DMS 273 (cell line): Measurements from ENCODE around the gene APOD.

Experiments used
- DNase-seq: peaks from one replicate; lab custom pipeline; 2025; ENCODE audit not compliant: unreplicated experiment; lab: John Stamatoyannopoulos, UW

The APOD gene

GRCh38 chr3:195587824-195588223 lies 4.1 kb upstream of the APOD start:
- DNase-seq, result no peak

- no peak for DNase-seq
These were observed 3.7 kb upstream of the APOD start for GRCh38 chr3:195587406-195587805.

GRCh38 chr3:195584543-195584870 lies 767 bp upstream of the APOD start:
- no peak for DNase-seq

GRCh38 chr3:195582947-195583346 lies 793 bp downstream of the APOD start:
- no peak for DNase-seq

- DNase-seq, result no peak
These were observed 2.8 kb downstream of the APOD start for GRCh38 chr3:195580744-195581443.

GRCh38 chr3:195579281-195579680 lies 4.5 kb downstream of the APOD start:
- DNase-seq, result no peak

- no peak for DNase-seq
These were observed 5.2 kb downstream of the APOD start for GRCh38 chr3:195578565-195578964.

- DNase-seq, result no peak
These were observed 6.0 kb downstream of the APOD start for GRCh38 chr3:195577645-195578177.

- no peak for DNase-seq
These were observed 9.0 kb downstream of the APOD start for GRCh38 chr3:195574497-195575304.

GRCh38 chr3:195573611-195574496 lies 9.9 kb downstream of the APOD start:
- no peak for DNase-seq

GRCh38 chr3:195571361-195571760 lies 12.4 kb downstream of the APOD start:
- no peak for DNase-seq

GRCh38 chr3:195570912-195571311 lies 12.8 kb downstream of the APOD start:
- no peak for DNase-seq

- no peak for DNase-seq
These were observed 13.4 kb downstream of the APOD start for GRCh38 chr3:195570344-195570743.

GRCh38 chr3:195568630-195569029 lies 15.1 kb downstream of the APOD start:
- DNase-seq, result no peak

GRCh38 chr3:195566797-195567196 lies 16.9 kb downstream of the APOD start:
- DNase-seq, result no peak

- DNase-seq, result no peak
These were observed 18.0 kb downstream of the APOD start for GRCh38 chr3:195565716-195566115.

GRCh38 chr3:195563317-195563716 lies 20.4 kb downstream of the APOD start:
- no peak for DNase-seq

GRCh38 chr3:195559723-195560409 lies 23.9 kb downstream of the APOD start:
- DNase-seq, result no peak

- peak; percentile 86 for DNase-seq
These were observed 25.1 kb downstream of the APOD start for GRCh38 chr3:195558602-195559001.

GRCh38 chr3:195557322-195557721 lies 26.4 kb downstream of the APOD start:
- DNase-seq, result no peak

GRCh38 chr3:195556390-195556789 lies 27.4 kb downstream of the APOD start:
- no peak for DNase-seq
